Ovary (tissue), 10 donors: ENCODE results near the gene GCK. TPM values are rescaled to one million over a fixed set of nuclear protein-coding genes. Genes with fewer than 3 reads are reported as not detected.

Experiments used
- DNase-seq, 5 donors: peaks; one replicate each; pipeline ENCODE4 v3.0.0-alpha.2; 2019 to 2020
- H3K27ac ChIP-seq, 2 donors: fragments of 200-600 bp; one replicate each; pipeline versions ENCODE4 v1.5.1 to v1.8.0; 2019 to 2022
- H3K27me3 ChIP-seq: fragments of 200-600 bp; one replicate; pipeline ENCODE4 v1.8.0; 2022
- H3K36me3 ChIP-seq: fragments of 200-600 bp; sonication (generic); one replicate; pipeline ENCODE4 v1.5.1; 2019
- H3K4me1 ChIP-seq: one replicate; pipeline ENCODE4 v1.8.1; 2013; ENCODE audit warnings: mild to moderate bottlenecking, moderate library complexity; ENCODE audit not compliant: insufficient read depth
- H3K4me3 ChIP-seq: fragments of 200-600 bp; sonication (generic); one replicate; pipeline ENCODE4 v1.5.1; 2017
- H3K9me3 ChIP-seq, 2 donors: fragments of 200-600 bp in 1 of 2; sonication (generic) in 1 of 2; one replicate each; pipeline versions ENCODE4 v1.5.1 to v1.8.1; 2013 to 2019; ENCODE audit warnings: mild to moderate bottlenecking in 1 of 2, moderate library complexity in 1 of 2
- EP300 ChIP-seq: sonication (generic); formaldehyde crosslinking; IDR thresholded peaks from one replicate; pipeline ENCODE4 v1.6.1; 2017; ENCODE audit warnings: antibody characterized with exemption
- POLR2A ChIP-seq: fragments of 450-650 bp; IDR thresholded peaks from one replicate; pipeline ENCODE4 v1.6.1; 2017; ENCODE audit warnings: antibody characterized with exemption, mild to moderate bottlenecking, moderate library complexity
- WGBS, 3 donors: extraction: QIAGEN DNeasy Blood & Tissue Kit in 1 of 3; methylation state at CpG; one replicate each; pipeline versions ENCODE4 v1.1.5 to v1.1.7; 2013 to 2017; 5-methylcytosine and 5-hydroxymethylcytosine counted together
- intact Hi-C, 4 donors: fragments of 100-400 bp; cut with DNase I; formaldehyde crosslinking; loops; one replicate each; pipeline versions ENCODE4 v1.11.0 to v1.15.1; 2022 to 2023
- long read RNA-seq, 3 donors: library from polyadenylated mRNA in 2 of 3; unstranded in 2 of 3; transcript quantifications; one replicate each; pipeline ENCODE4 v2.0.0 and lab custom pipeline, GENCODE V29; 2021 to 2026
- polyA plus RNA-seq, 2 donors: library from polyadenylated mRNA; stranded (reverse); fragments of 200-250 nt in 1 of 2; fragments of 350-450 nt in 1 of 2; fragmentation: Illumina TruSeq in 1 of 2; extraction: RNeasy Lipid Tissue Mini Kit (QIAGEN cat#74804) in 1 of 2; gene quantifications; one replicate each; pipeline ENCODE4 v1.2.3, GENCODE V29; 2013 to 2014
- total RNA-seq, 7 donors: library from RNA; depleted of rRNA in 2 of 7; stranded (reverse); fragments of >200 nt in 2 of 7; fragmentation: NEBNext Ultra II Directional in 3 of 7; extraction: Animal tissue kit (Norgen Biotek cat#: 25700) in 3 of 7; gene quantifications; one replicate each; pipeline versions ENCODE4 v1.1.0 to v1.2.4, GENCODE V29; 2016 to 2023
- TF ChIP-seq, protein P1 (sequence below), 3 donors: fragments of 450-650 bp in 2 of 3; fragments of 200-600 bp in 1 of 3; IDR thresholded peaks; one replicate each; pipeline versions ENCODE4 v1.5.1 to v1.8.0; 2016 to 2022; ENCODE audit warnings: antibody characterized with exemption in 3 of 3, mild to moderate bottlenecking in 1 of 3
- donor health status: DM: no; HTN: no; CAD: no; lungs with moderate emphysema.
- donor health status: DM: no; HTN: no; CAD: no.
- donor health status: Bipolar disorder and iron deficiency.
- donor health status: DM: yes; HTN: yes; CAD: no.
- donor health status: DM: no; HTN: no; CAD: no.
- donor health status: DM: yes; HTN: yes; CAD: no.

Gene GCK
- total RNA-seq (1 to 10 TPM in 5 of 7 donors, under 1 TPM in 2; 0.75 to 2.9 (median 1.3) TPM), polyA plus RNA-seq (1 to 10 TPM in 1 of 2 donors, under 1 TPM in 1; 0.48 to 2.7 TPM)
- long read RNA-seq, donor 1, transcript GCK-201 (3 exons, 1,311 nt) = major isoform, 11 of 21 reads
- long read RNA-seq, donor 1, partial matches to known transcripts = 4 of 21 reads
- long read RNA-seq, donor 1, other reads (novel, unspliced or antisense) = 2 of 21 reads
- long read RNA-seq, donor 2, partial matches to known transcripts = 0 of 1 reads
- long read RNA-seq, donor 2, other reads (novel, unspliced or antisense) = 0 of 1 reads
- long read RNA-seq, donor 3, partial matches to known transcripts = 0 of 3 reads
- long read RNA-seq, donor 3, other reads (novel, unspliced or antisense) = 1 of 3 reads

DNA sequence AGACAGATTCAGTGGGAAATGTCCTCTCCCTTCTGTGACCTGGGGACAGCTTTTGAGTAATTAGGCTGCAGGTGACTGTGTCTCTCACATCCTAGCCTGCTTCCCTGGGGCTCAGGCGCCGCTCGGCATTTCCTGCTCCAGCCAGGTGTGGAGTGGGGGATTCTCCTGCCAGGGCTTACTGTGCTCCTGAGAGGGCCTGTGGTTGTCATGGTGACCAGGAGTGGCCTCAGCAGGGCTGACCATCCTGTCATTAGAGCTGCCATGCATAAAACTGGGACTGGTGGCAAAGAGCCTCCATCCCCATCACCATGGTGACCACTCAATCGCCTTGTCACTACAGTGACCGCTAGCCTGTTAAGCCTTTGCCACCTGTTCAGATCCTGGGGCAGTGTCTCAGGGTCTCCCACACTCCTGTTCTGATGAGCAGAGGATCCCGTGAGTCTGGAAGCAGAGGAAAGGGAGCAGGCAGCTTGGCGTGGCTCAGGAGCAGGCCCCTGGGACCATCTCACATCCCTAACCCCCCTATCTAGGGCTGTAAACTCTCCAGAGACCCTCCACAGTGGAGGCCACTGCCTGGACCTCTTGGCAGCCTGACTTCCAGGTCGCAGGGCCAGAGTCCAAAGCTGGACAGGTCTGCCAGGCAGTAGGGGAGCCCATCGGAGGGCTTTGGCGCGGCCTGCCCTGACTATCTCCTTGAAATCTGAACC lies at the start of gene GCK:
TSS of gene GCK (minus strand) at position 154 of the 707 bp plus-strand sequence. CDS start 486 bp downstream, outside the sequence.
- WGBS, 3 donors = 94 to 96% (median 95%) methylated on average over 11 of the region's 11 CpGs
- peaks cover 6% of the 10 kb centered on the region for H3K4me1 ChIP-seq
- DNase-seq = no peak
- H3K36me3 ChIP-seq = no peaks in the 10 kb centered on the region
- no peak within 1 kb of the TSS for H3K27ac ChIP-seq
- no peaks in the 10 kb centered on the region for H3K9me3 ChIP-seq
- no peaks in the 10 kb centered on the region for H3K27me3 ChIP-seq
- intact Hi-C loops = no loop called here
- no peak within 1 kb of the TSS for H3K4me3 ChIP-seq
- TF ChIP-seq EP300 (no peak), POLR2A (no peak)
- TF ChIP-seq, protein P1, sequence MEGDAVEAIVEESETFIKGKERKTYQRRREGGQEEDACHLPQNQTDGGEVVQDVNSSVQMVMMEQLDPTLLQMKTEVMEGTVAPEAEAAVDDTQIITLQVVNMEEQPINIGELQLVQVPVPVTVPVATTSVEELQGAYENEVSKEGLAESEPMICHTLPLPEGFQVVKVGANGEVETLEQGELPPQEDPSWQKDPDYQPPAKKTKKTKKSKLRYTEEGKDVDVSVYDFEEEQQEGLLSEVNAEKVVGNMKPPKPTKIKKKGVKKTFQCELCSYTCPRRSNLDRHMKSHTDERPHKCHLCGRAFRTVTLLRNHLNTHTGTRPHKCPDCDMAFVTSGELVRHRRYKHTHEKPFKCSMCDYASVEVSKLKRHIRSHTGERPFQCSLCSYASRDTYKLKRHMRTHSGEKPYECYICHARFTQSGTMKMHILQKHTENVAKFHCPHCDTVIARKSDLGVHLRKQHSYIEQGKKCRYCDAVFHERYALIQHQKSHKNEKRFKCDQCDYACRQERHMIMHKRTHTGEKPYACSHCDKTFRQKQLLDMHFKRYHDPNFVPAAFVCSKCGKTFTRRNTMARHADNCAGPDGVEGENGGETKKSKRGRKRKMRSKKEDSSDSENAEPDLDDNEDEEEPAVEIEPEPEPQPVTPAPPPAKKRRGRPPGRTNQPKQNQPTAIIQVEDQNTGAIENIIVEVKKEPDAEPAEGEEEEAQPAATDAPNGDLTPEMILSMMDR (IDR thresholded peaks at IDR 0.05) = no peak

DNA sequence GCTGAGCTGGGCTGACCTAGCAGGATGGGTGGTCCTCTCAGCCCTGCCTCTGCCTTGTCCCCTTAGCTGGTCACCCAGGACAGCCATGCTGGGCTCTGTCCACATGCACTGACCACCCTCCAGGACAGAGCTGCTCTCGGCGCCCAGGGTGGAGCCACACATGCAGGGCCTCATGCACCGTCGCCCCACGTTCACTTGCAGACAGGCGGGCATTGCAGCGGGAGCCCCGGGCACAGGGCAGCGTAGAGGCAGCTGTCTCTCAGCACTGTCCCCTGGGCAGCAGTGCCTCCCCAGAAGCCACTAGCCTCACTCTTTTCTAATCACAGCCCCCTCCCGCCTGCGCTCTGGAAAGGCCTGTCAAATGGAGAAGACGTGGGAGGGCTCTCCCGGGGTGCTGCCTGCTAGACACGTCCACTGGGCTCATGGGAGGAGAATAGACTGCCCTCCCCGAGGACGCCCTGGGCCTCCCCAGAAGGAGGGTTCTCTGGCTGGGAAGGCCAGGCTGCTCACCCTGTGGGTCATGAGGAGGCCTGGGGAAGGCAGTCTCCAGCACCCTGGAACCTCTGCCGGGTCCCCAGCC lies 49.0 kb upstream of the GCK start:
- Histone ChIP-seq H3K4me3 (no peak overlapping the region), H3K27me3 (no peaks in the 10 kb centered on the region), H3K4me1 (no peaks in the 10 kb centered on the region), H3K27ac (no peak overlapping the region), H3K9me3 (no peaks in the 10 kb centered on the region), H3K36me3 (no peaks in the 10 kb centered on the region)
- intact Hi-C loops = loop anchor here in 2 of 4 donors (5.0 to 10.0 kb wide), 2 partner anchors 237 to 239 kb away; no protein-coding TSS in a partner anchor
- WGBS, 3 donors = 66 to 69% (median 69%) methylated on average over 17 of the region's 17 CpGs
- TF ChIP-seq, protein P1 (IDR thresholded peaks at IDR 0.05) = no peak
- no peak for TF ChIP-seq POLR2A
- no peak for TF ChIP-seq EP300
- DNase-seq = no peak

GRCh38 chr7:44237696-44238095 lies 48.5 kb upstream of the GCK start:
- TF ChIP-seq EP300 (no peak), POLR2A (no peak)
- TF ChIP-seq, protein P1 (IDR thresholded peaks at IDR 0.05) = no peak
- H3K27ac ChIP-seq = no peak overlapping the region
- no peaks in the 10 kb centered on the region for H3K9me3 ChIP-seq
- no peak overlapping the region for H3K4me3 ChIP-seq
- no peaks in the 10 kb centered on the region for H3K4me1 ChIP-seq
- WGBS, 3 donors = 86 to 87% (median 86%) methylated on average over 10 of the region's 10 CpGs
- no peaks in the 10 kb centered on the region for H3K36me3 ChIP-seq
- intact Hi-C loops = loop anchor here in 3 of 4 donors (2.0 to 10.0 kb wide), 3 partner anchors 237 to 240 kb away; no protein-coding TSS in a partner anchor
- DNase-seq = no peak
- no peaks in the 10 kb centered on the region for H3K27me3 ChIP-seq

DNA sequence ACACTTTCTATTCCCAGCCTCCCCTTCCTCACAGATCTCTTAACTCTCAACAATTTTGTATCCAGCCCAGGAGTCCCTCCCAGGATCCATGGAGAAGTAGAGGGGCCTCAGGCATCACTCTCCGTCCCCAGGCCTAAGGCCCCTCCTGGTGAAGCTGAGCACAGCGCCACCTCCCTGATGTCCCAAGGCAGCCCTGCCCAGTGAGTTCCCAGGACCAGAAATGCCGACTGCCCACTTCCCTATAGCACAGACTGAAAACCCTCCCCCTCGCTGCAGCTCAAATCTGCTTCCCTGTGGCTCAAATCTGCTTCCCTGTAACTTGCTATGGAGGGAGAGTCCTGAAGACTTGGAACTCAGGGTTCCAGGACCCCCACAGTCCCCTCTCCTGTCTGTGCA lies 47.1 kb upstream of the GCK start:
- 65 to 76% (median 68%) methylated on average over 4 of the region's 4 CpGs for WGBS, 3 donors
- Histone ChIP-seq H3K4me1 (no peaks in the 10 kb centered on the region), H3K27ac (no peak overlapping the region), H3K36me3 (no peaks in the 10 kb centered on the region), H3K9me3 (no peaks in the 10 kb centered on the region), H3K27me3 (no peaks in the 10 kb centered on the region), H3K4me3 (no peak overlapping the region)
- no peak for DNase-seq
- TF ChIP-seq, protein P1 (IDR thresholded peaks at IDR 0.05) = no peak
- TF ChIP-seq EP300 (no peak), POLR2A (no peak)
- intact Hi-C loops = loop anchor here in 3 of 4 donors (2.0 to 10.0 kb wide), 3 partner anchors 238 to 241 kb away; no protein-coding TSS in a partner anchor
